ENCODE data around the gene UST.
"Not testable (repeated sequence)": the region's sequence is repeated elsewhere in the genome, so short reads cannot be mapped to it uniquely, and the experiment has no call there.

- not testable (repeated sequence) for TF ChIP-seq ATF3 (IDR thresholded peaks at IDR 0.05; ENCODE audit: insufficient read depth, low read depth, low read length); POLR2A (IDR thresholded peaks at IDR 0.05; ENCODE audit: control extremely low read depth in 1 of 2, low read depth in 2 of 2, low read length in 2 of 2); BRCA1 (IDR thresholded peaks at IDR 0.05; ENCODE audit: low read depth, low read length); CHD1 (IDR thresholded peaks at IDR 0.05; ENCODE audit: low read depth, low read length); JUN (IDR thresholded peaks at IDR 0.05; ENCODE audit: low read depth, low read length); CBX8 (IDR thresholded peaks at IDR 0.05; ENCODE audit: borderline replicate concordance, low read depth, low read length); CREB1 (IDR thresholded peaks at IDR 0.05); MAX (IDR thresholded peaks at IDR 0.05); TBP (IDR thresholded peaks at IDR 0.05; ENCODE audit: low read depth, low read length); NANOG (IDR thresholded peaks at IDR 0.05; ENCODE audit: insufficient read depth, low read depth, low read length, poor library complexity, severe bottlenecking)
- TF ChIP-seq, protein P1, sequence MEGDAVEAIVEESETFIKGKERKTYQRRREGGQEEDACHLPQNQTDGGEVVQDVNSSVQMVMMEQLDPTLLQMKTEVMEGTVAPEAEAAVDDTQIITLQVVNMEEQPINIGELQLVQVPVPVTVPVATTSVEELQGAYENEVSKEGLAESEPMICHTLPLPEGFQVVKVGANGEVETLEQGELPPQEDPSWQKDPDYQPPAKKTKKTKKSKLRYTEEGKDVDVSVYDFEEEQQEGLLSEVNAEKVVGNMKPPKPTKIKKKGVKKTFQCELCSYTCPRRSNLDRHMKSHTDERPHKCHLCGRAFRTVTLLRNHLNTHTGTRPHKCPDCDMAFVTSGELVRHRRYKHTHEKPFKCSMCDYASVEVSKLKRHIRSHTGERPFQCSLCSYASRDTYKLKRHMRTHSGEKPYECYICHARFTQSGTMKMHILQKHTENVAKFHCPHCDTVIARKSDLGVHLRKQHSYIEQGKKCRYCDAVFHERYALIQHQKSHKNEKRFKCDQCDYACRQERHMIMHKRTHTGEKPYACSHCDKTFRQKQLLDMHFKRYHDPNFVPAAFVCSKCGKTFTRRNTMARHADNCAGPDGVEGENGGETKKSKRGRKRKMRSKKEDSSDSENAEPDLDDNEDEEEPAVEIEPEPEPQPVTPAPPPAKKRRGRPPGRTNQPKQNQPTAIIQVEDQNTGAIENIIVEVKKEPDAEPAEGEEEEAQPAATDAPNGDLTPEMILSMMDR (IDR thresholded peaks at IDR 0.05; ENCODE audit: control extremely low read depth in 1 of 3, insufficient read depth in 1 of 3, low read depth in 1 of 3, low read length in 3 of 3), result not testable (repeated sequence)
These were observed 133.9 kb downstream of the UST start for GRCh38 chr6:148880742-148881141.

All from H1 (cell line).